GM18517 (cell line): ENCODE measurements around the gene ITPRIPL2.

Source experiments
- ATAC-seq: cut with Tn5 transposase; IDR thresholded peaks from one replicate; pipeline ENCODE4 v1.9.1; 2021; ENCODE audit warnings: mild to moderate bottlenecking, moderate library complexity; ENCODE audit not compliant: unreplicated experiment

Gene ITPRIPL2

DNA sequence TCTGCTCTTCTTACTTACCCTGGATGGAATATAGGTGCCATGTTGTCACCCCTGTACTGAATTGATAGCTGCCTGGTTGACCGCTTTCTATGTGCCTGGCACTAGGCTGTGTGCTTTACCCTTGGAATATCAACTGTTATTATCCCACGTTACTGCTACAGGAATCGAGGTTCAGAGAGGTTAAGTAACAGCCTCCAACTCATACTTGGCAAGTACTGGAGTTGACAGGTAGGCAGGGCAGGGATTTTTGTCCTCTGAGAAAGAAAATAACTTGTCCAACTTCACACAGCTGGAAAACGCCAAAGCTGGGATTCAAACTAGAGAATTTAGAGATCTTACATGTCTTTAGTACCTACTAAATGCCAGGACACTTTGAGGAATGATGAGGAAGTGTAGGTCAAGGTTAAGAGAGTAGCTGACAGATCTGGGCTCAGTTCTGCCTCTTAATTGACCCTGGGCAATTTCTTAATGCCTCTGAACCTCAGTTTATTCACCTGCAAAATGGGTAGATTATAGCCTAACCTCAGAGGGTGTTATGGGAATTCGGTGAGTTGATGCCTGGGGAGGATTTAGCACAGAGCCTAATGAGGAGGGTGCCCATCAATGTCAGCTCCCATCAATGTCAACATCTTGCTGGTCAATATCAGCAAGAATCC, 25.8 kb downstream of the ITPRIPL2 start:
- ATAC-seq, result no peak

DNA sequence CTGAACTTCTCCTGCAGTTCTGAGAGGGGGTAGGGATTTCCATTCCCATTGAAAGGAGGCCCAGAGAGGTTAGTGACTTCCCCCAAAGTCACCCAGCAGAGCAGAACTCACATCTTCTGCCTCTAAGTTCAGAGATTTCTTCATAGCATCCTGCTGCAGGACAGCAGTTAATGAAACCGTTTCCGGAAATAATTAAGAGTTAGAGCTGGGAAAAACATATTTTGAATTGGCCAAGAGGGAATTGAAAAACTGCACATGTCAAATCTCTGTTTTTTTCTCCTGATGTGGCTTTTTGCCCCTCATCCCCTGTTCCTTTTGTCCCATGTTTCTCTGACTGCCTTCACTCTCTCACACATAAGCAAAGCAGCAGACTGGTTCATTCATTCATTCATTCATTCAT, 26.6 kb downstream of the ITPRIPL2 start:
- ATAC-seq, result no peak

DNA sequence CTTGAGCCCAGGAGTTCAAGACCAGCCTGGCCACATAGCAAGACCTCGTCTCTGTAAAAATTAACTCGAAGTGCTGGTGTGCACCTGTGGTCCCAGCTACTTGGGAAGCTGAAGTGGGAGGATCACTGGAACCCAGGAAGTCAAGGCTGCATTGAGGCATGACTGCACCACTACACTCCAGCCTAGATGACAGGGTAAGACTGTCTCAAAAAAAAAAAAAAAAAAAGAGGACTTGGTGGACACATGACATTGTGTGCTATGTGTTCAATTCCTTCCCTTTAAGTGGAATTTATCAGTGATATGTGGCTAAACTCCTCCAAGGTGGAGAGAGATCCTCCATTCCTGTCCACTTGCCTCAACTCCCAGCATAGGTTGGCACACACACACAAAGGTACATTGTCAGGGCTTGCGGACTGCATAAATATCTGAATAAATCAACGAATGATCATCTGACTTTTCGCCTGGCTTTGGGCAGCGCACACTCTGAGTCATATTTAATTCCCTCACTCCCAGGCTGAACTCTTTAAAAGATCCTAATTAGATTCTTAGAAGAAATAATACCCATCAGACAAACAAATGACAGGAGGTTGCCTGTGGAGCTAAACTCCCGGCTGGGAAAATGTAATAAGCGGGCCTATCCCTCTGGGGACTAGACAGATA, 29.3 kb downstream of the ITPRIPL2 start:
- ATAC-seq, result no peak

DNA sequence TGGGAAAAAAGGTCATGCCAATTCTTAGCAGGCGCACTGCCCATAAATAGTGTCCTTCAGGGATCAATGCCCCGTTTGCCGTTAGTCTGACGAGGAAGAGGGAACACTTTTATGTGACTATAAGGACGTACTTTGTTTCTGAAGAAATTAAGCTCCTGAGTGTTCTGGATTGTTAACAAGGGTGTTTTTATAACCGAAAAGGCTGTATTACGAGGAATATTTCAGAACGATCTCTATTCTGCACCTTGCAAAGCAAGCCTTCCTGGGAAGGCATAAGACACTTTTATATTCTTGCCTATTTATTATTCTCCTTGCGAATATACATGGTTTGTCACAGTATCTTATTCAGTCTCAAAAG, 29.8 kb downstream of the ITPRIPL2 start:
- no peak for ATAC-seq

GRCh38 chr16:19145010-19145409, 31.2 kb downstream of the ITPRIPL2 start:
- ATAC-seq, result no peak

DNA sequence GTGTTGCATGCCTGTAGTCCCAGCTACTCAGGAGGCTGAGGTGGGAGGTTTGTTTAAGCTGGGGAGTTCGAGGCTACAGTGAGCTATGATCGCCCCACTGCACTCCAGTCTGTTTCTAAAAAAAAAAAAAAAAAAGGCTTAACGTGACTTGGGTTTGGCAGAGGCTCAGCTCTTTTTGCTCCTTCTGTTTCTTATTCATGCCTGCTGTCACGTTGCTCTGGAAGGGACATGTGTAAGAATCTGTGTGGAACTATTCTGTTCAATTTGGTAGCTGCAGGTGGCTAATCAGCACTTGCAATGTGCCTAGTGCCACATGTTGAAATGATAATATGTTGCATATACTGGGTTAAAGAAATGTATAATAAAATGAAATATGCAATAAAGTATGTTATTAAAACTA, 33.4 kb downstream of the ITPRIPL2 start:
- no peak for ATAC-seq

DNA sequence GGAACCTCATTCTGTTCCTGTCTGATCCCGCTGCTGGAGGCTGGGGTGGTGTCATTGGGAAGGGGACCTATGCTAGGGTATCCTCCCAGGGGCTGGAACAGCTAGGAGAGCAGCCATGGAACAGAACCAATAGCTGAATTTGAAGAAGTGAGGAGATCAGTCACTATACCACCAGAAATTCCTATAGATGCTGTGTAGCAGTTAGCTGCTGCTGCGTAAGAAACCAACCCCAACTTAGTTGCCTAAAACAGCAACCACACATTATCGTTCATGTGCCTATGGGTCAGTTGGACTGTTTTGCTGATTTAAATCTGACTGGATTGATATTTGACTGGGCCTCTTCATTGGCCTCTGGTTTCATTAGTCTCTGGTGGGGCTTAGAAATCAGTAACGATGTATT, 33.9 kb downstream of the ITPRIPL2 start:
- ATAC-seq, result no peak

DNA sequence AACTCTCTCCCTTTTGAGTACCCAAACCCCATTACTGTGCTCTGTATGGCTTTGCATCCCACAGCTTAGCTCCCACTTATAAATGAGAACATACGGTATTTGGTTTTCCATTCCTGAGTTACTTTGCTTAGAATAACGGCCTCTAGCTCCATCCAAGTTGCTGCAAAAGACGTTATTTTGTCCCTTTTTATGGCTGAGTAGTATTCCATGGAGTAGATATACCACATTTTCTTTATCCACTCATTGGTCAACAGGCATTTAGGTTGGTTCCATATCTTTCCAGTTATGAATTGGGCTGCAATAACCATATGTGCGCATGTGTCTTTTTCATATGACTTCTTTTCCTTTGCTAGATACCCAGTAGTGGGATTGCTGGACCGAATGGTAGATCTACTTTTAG, 34.4 kb downstream of the ITPRIPL2 start:
- ATAC-seq, result no peak

DNA sequence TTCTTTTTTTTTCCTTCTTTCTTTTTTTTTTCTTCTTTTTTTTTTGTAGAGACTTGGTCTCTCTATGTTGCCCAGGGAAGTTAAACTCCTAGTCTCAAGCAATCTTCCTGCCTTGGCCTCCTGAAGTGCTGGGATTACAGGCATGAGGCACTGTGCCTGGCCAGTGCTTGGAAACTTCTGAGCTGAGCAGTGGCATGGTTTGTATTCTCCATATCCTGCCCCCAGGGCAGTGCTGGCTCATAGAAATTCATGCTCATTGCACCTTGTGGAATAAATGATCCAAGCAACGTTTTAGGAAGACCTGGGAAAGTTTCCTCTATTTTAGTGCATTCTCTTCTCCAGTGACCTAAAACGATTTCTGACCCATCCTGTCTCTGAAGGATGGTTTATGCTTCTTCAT, 37.5 kb downstream of the ITPRIPL2 start:
- ATAC-seq, result no peak

- no peak for ATAC-seq
Measured at GRCh38 chr16:19152042-19152441, 38.3 kb downstream of the ITPRIPL2 start.

DNA sequence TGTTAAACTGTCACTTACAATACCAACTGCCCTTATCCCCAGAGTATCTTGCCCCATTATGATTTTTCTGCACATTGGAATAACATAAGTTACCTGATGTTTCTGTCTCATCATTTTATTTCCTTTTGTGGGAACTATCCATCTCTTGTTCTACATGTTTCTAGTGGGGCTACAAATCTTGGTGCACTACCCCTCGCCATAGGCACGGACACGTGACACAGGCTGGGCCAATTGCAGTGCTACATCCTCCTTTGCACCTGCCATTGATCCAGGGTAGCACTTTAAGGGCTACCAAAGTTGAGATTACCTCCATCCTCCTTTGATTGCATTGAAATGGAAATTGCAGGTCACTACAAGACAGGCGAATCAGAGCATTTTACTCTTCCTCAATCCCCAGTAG, 40.1 kb downstream of the ITPRIPL2 start:
- ATAC-seq, result no peak

DNA sequence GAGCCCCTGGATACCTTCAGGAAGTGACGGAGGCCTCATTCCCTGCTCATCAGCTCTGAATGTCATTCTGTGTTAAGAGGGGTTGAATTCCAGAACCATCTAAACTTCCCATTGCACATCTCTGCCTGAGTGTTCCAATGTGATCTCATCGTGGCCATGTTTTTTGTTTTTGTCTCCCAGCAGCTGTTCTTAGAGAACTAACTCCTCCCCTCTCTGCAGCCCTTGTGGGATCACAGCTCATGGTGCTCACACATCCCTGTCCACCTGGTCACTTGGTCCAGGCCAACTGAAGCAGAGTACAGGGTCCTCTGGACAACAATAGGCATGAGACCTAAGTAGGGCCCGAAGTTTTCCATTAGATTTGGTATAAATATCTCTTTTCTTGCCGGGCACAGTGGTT, 48.3 kb downstream of the ITPRIPL2 start:
- ATAC-seq, result no peak

GRCh38 chr16:19163215-19163614, 49.5 kb downstream of the ITPRIPL2 start:
- no peak for ATAC-seq

DNA sequence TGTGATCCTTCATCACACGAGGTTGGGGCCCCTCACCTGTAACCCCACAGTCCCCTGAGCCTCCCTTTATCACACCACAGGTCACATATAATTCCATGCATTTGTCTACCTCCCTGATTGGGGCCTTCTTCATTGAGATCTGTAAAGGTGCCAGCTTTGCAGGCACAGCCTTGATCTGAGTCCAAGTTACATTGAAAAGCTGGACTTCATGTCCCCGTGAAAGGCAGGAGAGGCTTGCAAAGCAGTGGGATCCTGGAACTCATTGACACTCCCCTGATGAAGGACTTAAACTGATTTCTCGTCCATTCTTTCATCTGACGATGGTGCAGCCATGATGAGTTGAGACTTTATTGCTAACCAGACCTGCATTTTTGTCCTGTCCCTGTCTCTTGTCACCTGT, 50.5 kb downstream of the ITPRIPL2 start:
- no peak for ATAC-seq

GRCh38 chr16:19165101-19165500, 51.3 kb downstream of the ITPRIPL2 start:
- ATAC-seq, result no peak

DNA sequence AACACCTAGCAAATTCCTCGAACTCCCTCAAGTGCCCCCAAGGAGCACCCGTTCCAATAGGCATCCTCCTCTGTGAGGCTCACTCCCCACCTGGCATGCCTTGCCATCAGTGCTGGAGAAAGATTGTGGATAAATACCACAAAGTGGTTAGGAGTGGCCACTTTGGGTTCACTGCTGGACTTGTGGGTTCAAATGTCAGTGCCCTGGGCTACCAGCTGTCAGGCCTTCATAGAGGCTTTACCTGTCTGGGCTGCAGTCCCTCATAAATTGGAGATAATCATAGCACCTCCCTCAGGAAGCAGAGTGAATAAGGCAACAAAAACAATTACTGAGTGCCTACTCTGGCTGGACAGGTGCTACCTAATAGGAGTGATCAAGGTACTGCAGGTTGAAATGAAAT, 52.7 kb downstream of the ITPRIPL2 start:
- no peak for ATAC-seq

GRCh38 chr16:19167710-19168370, 54.1 kb downstream of the ITPRIPL2 start, which contains the start of gene SYT17:
Gene SYT17 (plus strand): TSS chr16:19168240. CDS start chr16:19168647, 407 bp downstream.
- ATAC-seq, result no peak

- ATAC-seq, result no peak
Measured at GRCh38 chr16:19168371-19169081, 54.8 kb downstream of the ITPRIPL2 start.

- no peak for ATAC-seq
Measured at GRCh38 chr16:19169082-19169639, 55.4 kb downstream of the ITPRIPL2 start.

DNA sequence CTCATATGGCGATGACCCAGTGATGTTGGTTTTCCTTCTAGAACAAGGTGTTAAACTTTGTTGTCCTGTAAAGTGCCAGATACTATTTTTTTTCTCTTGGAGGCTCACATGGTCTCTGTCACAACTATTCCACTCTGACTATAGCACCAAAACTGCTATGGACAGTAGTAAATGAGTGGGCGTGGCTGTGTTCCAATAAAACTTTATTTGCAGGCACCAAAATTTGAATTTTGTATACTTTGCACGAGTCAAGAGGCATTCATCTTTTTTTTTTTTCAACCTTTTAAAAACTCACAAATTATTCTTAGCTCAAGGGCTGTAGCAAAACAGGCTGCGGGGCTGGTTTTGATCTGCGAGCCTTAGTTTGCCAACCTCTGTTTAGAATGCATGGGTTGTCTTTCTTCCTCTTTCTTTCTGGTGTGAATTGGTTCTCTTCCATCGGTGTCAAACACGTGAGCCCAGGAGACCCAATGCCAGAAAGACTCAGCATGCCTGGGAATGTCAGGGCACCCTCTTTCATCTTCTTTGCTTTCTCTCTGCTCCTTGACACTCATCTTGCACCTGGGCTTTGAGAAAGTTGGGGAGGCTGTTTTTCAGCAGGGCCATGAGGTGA, 56.4 kb downstream of the ITPRIPL2 start:
- ATAC-seq, result no peak
